Smooth muscle cell (in vitro differentiated cells): ENCODE measurements around the gene TTC23. TPM values are rescaled to one million over a fixed set of nuclear protein-coding genes. Genes with fewer than 3 reads are reported as not detected.

Experiments used
- DNase-seq: peaks from one replicate; lab custom pipeline; 2025; ENCODE audit not compliant: unreplicated experiment; lab: John Stamatoyannopoulos, UW
- H2AFZ ChIP-seq: fragments of 200-600 bp; sonication (generic); 2 replicates; pipeline ENCODE4 v1.6.0; 2016; ENCODE audit warnings: antibody characterized with exemption, low read depth, mild to moderate bottlenecking
- H3F3A ChIP-seq: fragments of 200-600 bp; sonication (generic); 2 replicates; pipeline ENCODE4 v1.6.0; 2017; ENCODE audit warnings: antibody characterized with exemption, low read depth
- H3K27ac ChIP-seq: fragments of 200-600 bp; sonication (generic); 2 replicates; pipeline ENCODE4 v1.5.1; 2016; ENCODE audit warnings: low read depth, mild to moderate bottlenecking
- H3K27me3 ChIP-seq: fragments of 200-600 bp; sonication (generic); 2 replicates; pipeline ENCODE4 v1.6.1; 2016; ENCODE audit warnings: low read depth, mild to moderate bottlenecking
- H3K36me3 ChIP-seq: fragments of 200-600 bp; sonication (generic); 2 replicates; pipeline ENCODE4 v1.5.1; 2016; ENCODE audit warnings: low read depth
- H3K4me1 ChIP-seq: fragments of 200-600 bp; sonication (generic); 2 replicates; pipeline ENCODE4 v1.5.1; 2016; ENCODE audit warnings: low read depth
- H3K4me2 ChIP-seq: fragments of 200-600 bp; sonication (generic); 2 replicates; pipeline ENCODE4 v1.6.0; 2016; ENCODE audit warnings: mild to moderate bottlenecking
- H3K4me3 ChIP-seq: fragments of 200-600 bp; sonication (generic); 2 replicates; pipeline ENCODE4 v1.5.1; 2016; ENCODE audit warnings: mild to moderate bottlenecking
- H3K79me2 ChIP-seq: fragments of 200-600 bp; sonication (generic); 2 replicates; pipeline ENCODE4 v1.6.0; 2016; ENCODE audit warnings: low read depth, mild to moderate bottlenecking
- H3K9ac ChIP-seq: fragments of 200-600 bp; sonication (generic); 2 replicates; pipeline ENCODE4 v1.6.0; 2016; ENCODE audit warnings: low read depth
- H3K9me3 ChIP-seq: fragments of 200-600 bp; sonication (generic); replicated peaks from 2 replicates; pipeline ENCODE4 v1.5.1; 2016; ENCODE audit warnings: low read depth
- H4K20me1 ChIP-seq: fragments of 200-600 bp; sonication (generic); 2 replicates; pipeline ENCODE4 v1.6.0; 2016; ENCODE audit warnings: low read depth
- CTCF ChIP-seq: fragments of 200-600 bp; sonication (generic); IDR thresholded peaks from 2 replicates; pipeline ENCODE4 v1.5.1; 2017; ENCODE audit warnings: borderline replicate concordance, mild to moderate bottlenecking, antibody characterized with exemption; ENCODE audit not compliant: insufficient read depth, poor library complexity, severe bottlenecking
- WGBS: methylation state at CpG from one replicate; pipeline ENCODE4 v1.1.7; 2016; ENCODE audit warnings: low lambda C conversion rate; 5-methylcytosine and 5-hydroxymethylcytosine counted together
- polyA plus RNA-seq: library from polyadenylated mRNA; unstranded; fragments of >200 nt; fragmentation: Nextera tagmentation; extraction: Ambion mirVana; gene quantifications from 2 replicates; pipeline ENCODE4 v1.2.1, GENCODE V29; 2016
- total RNA-seq: library from RNA; depleted of rRNA; stranded (reverse); fragments of >200 nt; gene quantifications from 2 replicates; pipeline ENCODE4 v1.2.3, GENCODE V29; 2014

The TTC23 gene
- total and polyA plus RNA-seq, 2 experiments from 2014 or later = 25.0 to 45.4 TPM

- WGBS = 92% methylated on average over 6 of the region's 6 CpGs
- peaks cover 13% of the 10 kb centered on the region for H3K4me1 ChIP-seq
- no peak for DNase-seq
- no peaks in the 10 kb centered on the region for H3K79me2 ChIP-seq
- H3K9ac ChIP-seq = no peak overlapping the region
- H4K20me1 ChIP-seq = no peaks in the 10 kb centered on the region
- H3K36me3 ChIP-seq = peaks cover 3% of the 10 kb centered on the region
- H3K27me3 ChIP-seq = no peaks in the 10 kb centered on the region
- H3K4me3 ChIP-seq = no peak overlapping the region
- no peak overlapping the region for H3K4me2 ChIP-seq
- no peak overlapping the region for H3K27ac ChIP-seq
- TF ChIP-seq CTCF = no peak
- no peaks in the 10 kb centered on the region for H3K9me3 ChIP-seq
- peaks cover 29% of the 10 kb centered on the region for H3F3A ChIP-seq
- H2AFZ ChIP-seq = no peak overlapping the region
Measured at GRCh38 chr15:99167640-99168039, 81.7 kb downstream of the TTC23 start.

GRCh38 chr15:99167201-99167600 is 82.2 kb downstream of the TTC23 start:
- H3K9ac ChIP-seq = no peak overlapping the region
- DNase-seq = no peak
- H3K79me2 ChIP-seq = no peaks in the 10 kb centered on the region
- no peaks in the 10 kb centered on the region for H4K20me1 ChIP-seq
- no peak for TF ChIP-seq CTCF
- H3K4me1 ChIP-seq = peaks cover 13% of the 10 kb centered on the region
- WGBS = 73% methylated on average over 5 of the region's 5 CpGs
- no peak overlapping the region for H3K4me3 ChIP-seq
- H3K36me3 ChIP-seq = no peaks in the 10 kb centered on the region
- no peak overlapping the region for H3K27ac ChIP-seq
- peaks cover 25% of the 10 kb centered on the region for H3F3A ChIP-seq
- H2AFZ ChIP-seq = no peak overlapping the region
- H3K4me2 ChIP-seq = no peak overlapping the region
- H3K9me3 ChIP-seq = no peaks in the 10 kb centered on the region
- H3K27me3 ChIP-seq = no peaks in the 10 kb centered on the region

- H3K9ac ChIP-seq = no peak overlapping the region
- TF ChIP-seq CTCF = no peak
- H3K27ac ChIP-seq = no peak overlapping the region
- H3K4me2 ChIP-seq = no peak overlapping the region
- no peaks in the 10 kb centered on the region for H3K9me3 ChIP-seq
- H3K79me2 ChIP-seq = no peaks in the 10 kb centered on the region
- peaks cover 13% of the 10 kb centered on the region for H3K4me1 ChIP-seq
- no peaks in the 10 kb centered on the region for H3K27me3 ChIP-seq
- no peaks in the 10 kb centered on the region for H4K20me1 ChIP-seq
- H2AFZ ChIP-seq = no peak overlapping the region
- WGBS = 86% methylated on average over 23 of the region's 23 CpGs
- peaks cover 3% of the 10 kb centered on the region for H3K36me3 ChIP-seq
- H3F3A ChIP-seq = peaks cover 17% of the 10 kb centered on the region
- no peak for DNase-seq
- no peak overlapping the region for H3K4me3 ChIP-seq
Measured at GRCh38 chr15:99165956-99166689, 83.3 kb downstream of the TTC23 start.
